Neural crest cell (in vitro differentiated cells): ENCODE data around the gene GABRB1. TPM values are rescaled to one million over a fixed set of nuclear protein-coding genes. Genes with fewer than 3 reads are reported as not detected.

ENCODE experiments used
- DNase-seq: peaks from one replicate; pipeline ENCODE4 v3.0.0; 2021; ENCODE audit warnings: low read depth, mixed read lengths, low spot score
- H3K27ac Mint-ChIP-seq: one replicate; pipeline ENCODE4 v1.8.0; 2021; ENCODE audit warnings: mild to moderate bottlenecking, mixed read lengths; ENCODE audit not compliant: unreplicated experiment
- H3K27me3 Mint-ChIP-seq: 2 replicates; pipeline ENCODE4 v1.8.0; 2021; ENCODE audit warnings: low read depth, mild to moderate bottlenecking, mixed read lengths
- H3K36me3 Mint-ChIP-seq: 2 replicates; pipeline ENCODE4 v1.8.0; 2021; ENCODE audit warnings: low read depth, mild to moderate bottlenecking, mixed read lengths
- H3K4me1 Mint-ChIP-seq: 2 replicates; pipeline ENCODE4 v1.8.0; 2021; ENCODE audit warnings: mixed read lengths
- H3K4me3 Mint-ChIP-seq: one replicate; pipeline ENCODE4 v1.8.0; 2021; ENCODE audit warnings: mild to moderate bottlenecking, mixed read lengths
- H3K9me3 Mint-ChIP-seq: 2 replicates; pipeline ENCODE4 v1.8.0; 2021; ENCODE audit warnings: mixed read lengths
- total RNA-seq: library from RNA; stranded (reverse); gene quantifications from 2 replicates; pipeline ENCODE4 v1.2.1, GENCODE V29; 2021
- TF ChIP-seq, protein P1 (sequence below): fragments of 200-600 bp; sonication (generic); conservative IDR thresholded peaks from 2 replicates; pipeline ENCODE4 v1.5.0; 2021; ENCODE audit warnings: antibody characterized with exemption, mild to moderate bottlenecking

Gene GABRB1
- total RNA-seq, 1 donor from 2014 or later: not detected

DNA sequence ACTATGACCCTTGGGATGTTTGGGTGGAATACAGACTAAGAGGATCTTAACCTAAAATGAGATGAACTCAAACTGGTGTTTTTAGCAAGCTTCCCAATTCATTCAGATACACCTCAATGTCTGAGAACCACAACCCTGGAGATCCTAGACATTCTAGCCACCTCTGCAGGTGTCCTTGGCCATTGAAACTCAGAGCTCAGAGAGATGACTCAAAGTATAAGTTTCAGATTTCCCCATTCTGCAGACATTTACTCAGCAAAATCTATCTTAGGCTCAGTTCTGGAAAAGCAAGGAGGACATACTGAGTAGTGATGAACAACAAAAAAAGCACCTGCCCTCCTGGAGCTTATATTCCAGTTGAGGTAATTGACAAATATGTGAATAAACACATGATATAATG, 384.4 kb downstream of the GABRB1 start:
- no peak overlapping the region for H3K4me3 Mint-ChIP-seq

DNA sequence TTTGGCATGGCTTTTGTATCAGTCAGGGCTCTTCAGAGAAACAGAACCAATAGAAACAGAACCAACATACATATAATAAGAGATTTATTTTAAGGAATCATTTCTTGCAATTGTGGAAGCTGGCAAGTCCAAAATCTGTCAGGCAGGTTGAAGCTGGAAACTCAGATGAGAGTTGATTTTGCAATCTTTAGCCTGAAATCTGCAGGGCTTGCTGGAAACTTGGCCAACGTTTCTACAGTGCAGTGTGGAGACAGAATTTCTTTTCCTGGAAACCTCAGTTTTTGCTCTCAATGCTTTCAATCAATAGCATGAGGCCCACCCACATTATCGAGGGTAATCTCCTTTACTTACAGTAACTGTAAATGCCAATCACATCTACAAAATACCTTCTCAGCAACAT, 386.8 kb downstream of the GABRB1 start:
- Mint-ChIP-seq H3K4me1 (peaks cover 8% of the 10 kb centered on the region), H3K27me3 (no peaks in the 10 kb centered on the region), H3K9me3 (no peaks in the 10 kb centered on the region), H3K27ac (no peak overlapping the region), H3K36me3 (no peaks in the 10 kb centered on the region), H3K4me3 (no peak overlapping the region)
- TF ChIP-seq, protein P1, sequence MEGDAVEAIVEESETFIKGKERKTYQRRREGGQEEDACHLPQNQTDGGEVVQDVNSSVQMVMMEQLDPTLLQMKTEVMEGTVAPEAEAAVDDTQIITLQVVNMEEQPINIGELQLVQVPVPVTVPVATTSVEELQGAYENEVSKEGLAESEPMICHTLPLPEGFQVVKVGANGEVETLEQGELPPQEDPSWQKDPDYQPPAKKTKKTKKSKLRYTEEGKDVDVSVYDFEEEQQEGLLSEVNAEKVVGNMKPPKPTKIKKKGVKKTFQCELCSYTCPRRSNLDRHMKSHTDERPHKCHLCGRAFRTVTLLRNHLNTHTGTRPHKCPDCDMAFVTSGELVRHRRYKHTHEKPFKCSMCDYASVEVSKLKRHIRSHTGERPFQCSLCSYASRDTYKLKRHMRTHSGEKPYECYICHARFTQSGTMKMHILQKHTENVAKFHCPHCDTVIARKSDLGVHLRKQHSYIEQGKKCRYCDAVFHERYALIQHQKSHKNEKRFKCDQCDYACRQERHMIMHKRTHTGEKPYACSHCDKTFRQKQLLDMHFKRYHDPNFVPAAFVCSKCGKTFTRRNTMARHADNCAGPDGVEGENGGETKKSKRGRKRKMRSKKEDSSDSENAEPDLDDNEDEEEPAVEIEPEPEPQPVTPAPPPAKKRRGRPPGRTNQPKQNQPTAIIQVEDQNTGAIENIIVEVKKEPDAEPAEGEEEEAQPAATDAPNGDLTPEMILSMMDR: no peak
- no peak for DNase-seq

More for the DNA sequence above, 384.4 kb downstream of the GABRB1 start:
- H3K4me1 Mint-ChIP-seq: peaks cover 8% of the 10 kb centered on the region
- DNase-seq: no peak
- H3K27me3 Mint-ChIP-seq: no peaks in the 10 kb centered on the region
- no peak overlapping the region for H3K27ac Mint-ChIP-seq
- TF ChIP-seq, protein P1: no peak
- H3K9me3 Mint-ChIP-seq: no peaks in the 10 kb centered on the region
- no peaks in the 10 kb centered on the region for H3K36me3 Mint-ChIP-seq

DNA sequence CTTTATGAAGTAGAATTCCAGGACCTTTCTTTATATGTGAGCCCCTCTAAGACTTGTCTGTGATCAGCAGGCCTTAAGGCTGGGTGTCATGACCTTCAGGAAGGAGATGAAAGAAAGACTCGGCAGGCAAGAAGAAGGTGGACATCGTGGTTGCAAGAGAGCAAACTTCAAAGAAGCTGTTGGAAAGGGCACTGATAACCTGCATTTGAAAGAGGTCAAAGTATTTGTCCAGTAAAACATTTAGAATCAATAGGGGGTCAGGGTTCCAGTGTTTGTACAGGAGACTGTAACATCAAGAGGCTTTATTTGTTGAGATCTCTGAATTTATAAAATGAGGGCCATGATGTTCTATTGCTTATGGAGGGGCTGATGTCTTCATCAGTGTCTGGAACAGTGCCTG, 387.9 kb downstream of the GABRB1 start:
- Mint-ChIP-seq H3K27ac (no peak overlapping the region), H3K9me3 (no peaks in the 10 kb centered on the region), H3K27me3 (no peaks in the 10 kb centered on the region), H3K4me1 (no peaks in the 10 kb centered on the region), H3K4me3 (no peak overlapping the region), H3K36me3 (no peaks in the 10 kb centered on the region)
- TF ChIP-seq, protein P1: no peak
- no peak for DNase-seq

DNA sequence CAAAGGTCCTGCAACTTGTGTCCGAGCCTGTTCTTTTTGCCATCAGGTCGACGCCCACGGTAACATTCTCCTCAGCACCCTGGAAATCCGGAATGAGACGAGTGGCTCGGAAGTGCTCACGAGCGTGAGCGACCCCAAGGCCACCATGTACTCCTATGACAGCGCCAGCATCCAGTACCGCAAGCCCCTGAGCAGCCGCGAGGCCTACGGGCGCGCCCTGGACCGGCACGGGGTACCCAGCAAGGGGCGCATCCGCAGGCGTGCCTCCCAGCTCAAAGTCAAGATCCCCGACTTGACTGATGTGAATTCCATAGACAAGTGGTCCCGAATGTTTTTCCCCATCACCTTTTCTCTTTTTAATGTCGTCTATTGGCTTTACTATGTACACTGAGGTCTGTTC, 394.3 kb downstream of the GABRB1 start:
- no peaks in the 10 kb centered on the region for H3K4me1 Mint-ChIP-seq
- H3K36me3 Mint-ChIP-seq: no peaks in the 10 kb centered on the region
- H3K27ac Mint-ChIP-seq: no peak overlapping the region
- H3K4me3 Mint-ChIP-seq: no peak overlapping the region
- DNase-seq: no peak
- no peaks in the 10 kb centered on the region for H3K27me3 Mint-ChIP-seq
- TF ChIP-seq, protein P1: no peak
- no peaks in the 10 kb centered on the region for H3K9me3 Mint-ChIP-seq

DNA sequence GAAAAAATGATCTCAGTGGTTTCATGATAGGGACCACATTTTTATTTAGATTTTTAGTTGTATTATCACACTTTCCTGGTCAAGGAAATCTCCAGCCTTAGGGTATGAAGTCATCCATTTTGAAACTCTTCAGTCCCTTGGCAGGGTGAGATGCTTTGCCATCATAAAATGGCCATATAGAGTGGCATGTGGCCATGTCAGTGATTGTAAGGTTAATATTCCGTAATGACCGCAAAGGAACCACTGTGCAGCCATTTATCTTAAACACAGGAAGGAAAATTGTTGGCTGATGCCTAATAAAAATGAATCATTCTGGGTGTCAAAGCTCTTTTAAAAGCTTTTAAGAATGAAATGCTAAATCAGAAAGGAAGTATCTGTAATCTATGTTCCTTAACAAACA, 396.6 kb downstream of the GABRB1 start:
- H3K27ac Mint-ChIP-seq: no peak overlapping the region
- H3K4me1 Mint-ChIP-seq: no peaks in the 10 kb centered on the region
- H3K36me3 Mint-ChIP-seq: no peaks in the 10 kb centered on the region

More for the DNA sequence above, 396.6 kb downstream of the GABRB1 start:
- TF ChIP-seq, protein P1: no peak
- no peak for DNase-seq
- no peaks in the 10 kb centered on the region for H3K27me3 Mint-ChIP-seq
- H3K9me3 Mint-ChIP-seq: no peaks in the 10 kb centered on the region
- H3K4me3 Mint-ChIP-seq: no peak overlapping the region
